ENCODE results near the gene SLC6A3.

Gene SLC6A3

GRCh38 chr5:1445313-1445688, at the start of gene SLC6A3:
SLC6A3 (minus strand) TSS chr5:1445440; CDS start chr5:1443197, 2,243 bp downstream.
- TF ChIP-seq, protein P1, sequence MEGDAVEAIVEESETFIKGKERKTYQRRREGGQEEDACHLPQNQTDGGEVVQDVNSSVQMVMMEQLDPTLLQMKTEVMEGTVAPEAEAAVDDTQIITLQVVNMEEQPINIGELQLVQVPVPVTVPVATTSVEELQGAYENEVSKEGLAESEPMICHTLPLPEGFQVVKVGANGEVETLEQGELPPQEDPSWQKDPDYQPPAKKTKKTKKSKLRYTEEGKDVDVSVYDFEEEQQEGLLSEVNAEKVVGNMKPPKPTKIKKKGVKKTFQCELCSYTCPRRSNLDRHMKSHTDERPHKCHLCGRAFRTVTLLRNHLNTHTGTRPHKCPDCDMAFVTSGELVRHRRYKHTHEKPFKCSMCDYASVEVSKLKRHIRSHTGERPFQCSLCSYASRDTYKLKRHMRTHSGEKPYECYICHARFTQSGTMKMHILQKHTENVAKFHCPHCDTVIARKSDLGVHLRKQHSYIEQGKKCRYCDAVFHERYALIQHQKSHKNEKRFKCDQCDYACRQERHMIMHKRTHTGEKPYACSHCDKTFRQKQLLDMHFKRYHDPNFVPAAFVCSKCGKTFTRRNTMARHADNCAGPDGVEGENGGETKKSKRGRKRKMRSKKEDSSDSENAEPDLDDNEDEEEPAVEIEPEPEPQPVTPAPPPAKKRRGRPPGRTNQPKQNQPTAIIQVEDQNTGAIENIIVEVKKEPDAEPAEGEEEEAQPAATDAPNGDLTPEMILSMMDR (IDR thresholded peaks at IDR 0.05; ENCODE audit: insufficient read depth, low read depth, low read length, missing control alignments), result no peak
- peak; percentile 5 for DNase-seq (ENCODE audit: low read depth)
- no peak within 1 kb of the TSS for H3K4me3 ChIP-seq (ENCODE audit: low read length)

GRCh38 chr5:1493941-1494340, 48.7 kb upstream of the SLC6A3 start:
- H3K4me3 ChIP-seq (ENCODE audit: low read length), result no peak overlapping the region
- DNase-seq (ENCODE audit: low read depth), result no peak
- TF ChIP-seq, protein P1 (IDR thresholded peaks at IDR 0.05; ENCODE audit: insufficient read depth, low read depth, low read length, missing control alignments), result no peak

DNA sequence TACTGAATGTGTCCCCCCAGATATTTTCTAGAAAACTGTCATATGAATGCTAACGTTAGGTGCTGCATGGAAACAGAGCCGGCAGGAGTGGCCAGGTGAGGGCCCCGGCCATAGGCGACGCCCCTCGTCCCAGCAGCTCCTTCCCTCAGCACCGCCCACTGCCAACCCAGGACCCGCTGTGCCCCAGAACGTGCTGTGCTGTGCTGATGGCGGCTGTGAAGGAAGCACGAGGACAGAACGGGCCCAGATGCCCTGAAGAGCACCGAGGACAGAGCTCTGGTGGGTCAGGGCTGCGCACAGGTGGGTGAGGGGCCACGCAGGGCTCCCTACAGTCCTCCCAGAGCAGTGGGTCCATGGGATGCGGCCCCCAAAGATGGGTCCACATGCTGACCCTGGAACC, 48.2 kb upstream of the SLC6A3 start:
- DNase-seq (ENCODE audit: low read depth), result no peak
- TF ChIP-seq, protein P1 (IDR thresholded peaks at IDR 0.05; ENCODE audit: insufficient read depth, low read depth, low read length, missing control alignments), result no peak
- no peak overlapping the region for H3K4me3 ChIP-seq (ENCODE audit: low read length)

DNA sequence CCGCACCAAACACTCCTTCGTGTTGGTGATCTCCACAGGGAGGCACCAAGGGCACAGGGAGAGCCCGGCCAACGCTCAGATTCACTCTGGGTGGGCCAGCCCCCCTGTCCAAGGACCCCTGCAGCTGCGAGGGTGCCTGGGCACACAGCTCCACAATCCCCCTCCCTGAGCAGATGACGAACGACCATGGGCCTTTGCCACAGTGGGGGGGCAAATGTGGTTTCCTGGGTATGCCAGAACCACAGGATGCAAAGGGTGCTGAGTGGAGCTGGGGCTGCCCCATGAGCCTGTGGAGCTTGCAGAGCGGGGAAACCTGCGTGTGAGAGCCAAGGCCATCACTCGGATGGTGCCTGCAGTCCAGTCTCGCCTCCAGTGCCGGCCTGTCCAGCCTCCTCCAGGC, 47.5 kb upstream of the SLC6A3 start:
- no peak overlapping the region for H3K4me3 ChIP-seq (ENCODE audit: low read length)
- TF ChIP-seq, protein P1 (IDR thresholded peaks at IDR 0.05; ENCODE audit: insufficient read depth, low read depth, low read length, missing control alignments), result no peak
- DNase-seq (ENCODE audit: low read depth), result no peak

DNA sequence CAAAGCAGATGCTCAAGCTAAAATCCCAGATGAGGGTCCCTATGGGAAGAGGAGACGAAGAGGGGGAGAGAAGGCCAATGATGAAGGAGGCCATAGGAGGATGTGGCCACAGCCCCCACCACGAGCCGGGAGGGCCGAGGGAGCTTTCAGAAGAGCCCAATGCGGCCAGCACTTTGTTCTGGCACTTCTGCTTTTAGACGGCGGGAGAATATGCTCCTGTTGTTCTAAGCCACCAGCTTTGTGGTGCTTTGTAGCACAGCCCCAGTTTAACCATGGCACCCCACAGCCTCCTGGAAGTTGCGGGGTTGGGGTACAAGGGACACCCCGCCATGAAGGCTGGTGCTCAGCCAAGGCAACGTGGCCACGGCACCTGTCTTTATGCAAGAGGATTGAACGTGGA, 45.1 kb upstream of the SLC6A3 start:
- H3K4me3 ChIP-seq (ENCODE audit: low read length), result no peak overlapping the region
- TF ChIP-seq, protein P1 (IDR thresholded peaks at IDR 0.05; ENCODE audit: insufficient read depth, low read depth, low read length, missing control alignments), result no peak
- DNase-seq (ENCODE audit: low read depth), result no peak

GRCh38 chr5:1489754-1490153, 44.5 kb upstream of the SLC6A3 start:
- TF ChIP-seq, protein P1 (IDR thresholded peaks at IDR 0.05; ENCODE audit: insufficient read depth, low read depth, low read length, missing control alignments), result no peak
- DNase-seq (ENCODE audit: low read depth), result no peak
- H3K4me3 ChIP-seq (ENCODE audit: low read length), result no peak overlapping the region

DNA sequence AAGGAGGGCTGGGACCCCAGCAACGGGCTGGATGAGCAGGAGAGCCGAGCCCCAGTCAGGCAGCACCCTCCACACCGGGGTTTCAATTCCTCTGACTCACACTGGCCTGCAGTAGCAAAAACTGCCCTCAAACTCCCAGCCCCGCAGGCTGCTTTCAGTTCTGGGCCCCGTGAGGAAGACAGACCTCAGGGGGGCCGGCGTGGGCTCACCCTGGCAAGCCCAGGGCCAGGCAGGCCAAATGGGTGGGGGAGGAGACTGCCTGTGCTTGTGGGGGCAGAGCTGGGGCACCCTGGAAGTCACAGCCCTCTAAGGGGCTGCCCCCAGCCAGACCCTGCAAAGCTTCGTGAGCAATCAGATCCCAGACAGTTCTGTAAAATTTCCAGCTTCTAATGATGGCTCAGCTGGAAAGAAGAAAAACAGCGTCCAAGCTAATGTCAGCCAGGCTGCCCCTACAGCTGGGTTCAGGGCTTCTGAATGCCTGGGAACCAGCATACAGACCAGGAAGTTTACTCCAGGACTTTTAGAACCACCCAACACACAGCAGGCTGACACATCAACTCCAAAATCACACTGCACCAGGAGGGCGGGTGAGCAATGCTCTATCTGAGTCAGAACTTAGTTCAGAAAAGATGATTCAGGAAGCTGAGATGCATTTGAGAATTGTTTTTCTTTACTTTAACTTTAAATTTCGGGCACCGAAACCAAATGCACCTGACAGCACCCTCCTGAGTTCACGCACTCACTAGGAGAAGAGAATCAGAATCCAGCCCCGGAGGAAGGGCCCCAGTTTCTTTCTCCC, 43.8 kb upstream of the SLC6A3 start:
- TF ChIP-seq, protein P1 (IDR thresholded peaks at IDR 0.05; ENCODE audit: insufficient read depth, low read depth, low read length, missing control alignments), result no peak
- peak; percentile 84 for DNase-seq (ENCODE audit: low read depth)
- H3K4me3 ChIP-seq (ENCODE audit: low read length), result no peak overlapping the region
